HG03469 (cell line): ENCODE measurements around the gene AMDHD2.
A peak's percentile ranks its signal among the peaks of the same experiment; 100 is the strongest.
"Not testable (repeated sequence)": the region's sequence is repeated elsewhere in the genome, so short reads cannot be mapped to it uniquely, and the experiment has no call there.

Experiments used
- ATAC-seq: cut with Tn5 transposase; IDR thresholded peaks from one replicate; pipeline ENCODE4 v1.9.1; 2021; ENCODE audit warnings: mild to moderate bottlenecking, moderate library complexity, moderate number of reproducible peaks; ENCODE audit not compliant: unreplicated experiment

The AMDHD2 gene

GRCh38 chr16:2531696-2532493, 11.7 kb downstream of the AMDHD2 start:
- peak; percentile 72 for ATAC-seq

GRCh38 chr16:2532494-2533141, 12.4 kb downstream of the AMDHD2 start:
- ATAC-seq = no peak

GRCh38 chr16:2533142-2533755, 13.1 kb downstream of the AMDHD2 start:
- not testable (repeated sequence) for ATAC-seq

DNA sequence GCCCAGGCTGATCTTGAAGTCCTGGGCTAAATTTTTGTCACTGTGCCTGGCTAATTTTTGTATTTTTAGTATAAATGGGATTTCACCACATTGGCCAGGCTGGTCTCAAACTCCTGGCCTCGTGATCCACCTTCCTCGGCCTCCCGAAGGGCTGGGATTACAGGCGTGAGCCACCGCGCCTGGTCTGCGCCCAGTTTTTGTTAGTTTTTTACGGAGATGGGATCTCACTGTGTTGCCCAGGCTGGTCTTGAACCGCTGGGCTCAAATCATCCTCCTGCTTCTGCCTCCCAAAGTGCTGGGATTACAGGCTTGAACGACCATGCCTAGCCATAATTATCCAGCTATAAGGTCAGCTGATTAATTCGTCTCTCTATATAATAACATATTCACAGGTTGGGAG, 13.7 kb downstream of the AMDHD2 start:
- ATAC-seq = no peak

- not testable (repeated sequence) for ATAC-seq
Observed at GRCh38 chr16:2534335-2534734, 14.2 kb downstream of the AMDHD2 start.

DNA sequence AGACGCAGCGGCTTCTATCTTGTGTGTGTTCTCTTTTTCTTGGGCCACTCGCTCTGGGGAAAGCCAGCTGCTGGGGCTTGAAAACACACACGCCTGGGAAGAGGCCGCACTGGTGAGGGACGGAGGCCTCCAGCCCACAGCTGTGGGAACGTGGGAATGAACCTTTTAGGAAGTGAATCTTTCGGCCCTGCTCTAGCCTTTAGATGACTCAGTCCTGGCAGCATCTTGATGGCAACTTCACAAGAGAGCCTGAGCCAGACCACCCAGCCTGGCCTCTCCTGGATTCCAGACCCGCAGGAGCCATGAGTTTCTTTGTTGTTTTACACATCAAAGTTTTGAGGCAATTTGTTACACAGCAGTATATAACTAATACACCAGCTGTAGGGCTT, 15.4 kb downstream of the AMDHD2 start:
- ATAC-seq = no peak

- peak; percentile 41 for ATAC-seq
Observed at GRCh38 chr16:2537451-2538379, 17.5 kb downstream of the AMDHD2 start, which contains the start of gene PDPK1. Gene PDPK1, plus strand, starts transcription at chr16:2538021. Its CDS starts 92 bp downstream, at chr16:2538113.

GRCh38 chr16:2539192-2539844, 19.1 kb downstream of the AMDHD2 start:
- ATAC-seq = not testable (repeated sequence)

DNA sequence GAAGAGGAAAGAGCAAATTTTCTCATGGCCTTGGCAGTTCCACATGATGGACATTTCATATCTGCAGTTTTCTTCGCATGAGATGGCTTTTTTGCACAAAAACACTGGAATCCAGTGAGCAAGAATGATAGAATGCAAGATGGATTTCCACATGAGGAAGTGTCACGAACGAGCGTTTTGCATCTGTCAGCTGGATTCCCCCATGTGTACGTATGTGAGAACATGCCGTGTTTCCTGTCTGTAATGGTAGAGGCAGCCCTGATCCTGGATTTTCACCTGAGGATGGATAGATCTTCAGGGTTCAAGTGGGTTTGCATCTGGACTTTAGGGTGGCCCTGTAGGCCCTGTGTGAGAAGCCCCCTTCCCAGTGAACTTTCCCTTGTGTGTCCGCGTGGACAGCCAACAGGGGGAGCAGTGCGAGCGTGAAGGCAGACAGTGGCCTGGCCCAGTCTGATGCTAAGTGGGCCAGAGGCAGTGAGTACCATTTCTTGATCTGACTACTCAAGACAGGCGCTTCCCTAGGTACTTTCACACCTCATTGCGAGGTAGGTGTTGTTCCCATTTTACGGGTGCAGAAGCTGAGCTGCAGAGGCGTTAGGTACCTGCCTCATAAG, 19.8 kb downstream of the AMDHD2 start:
- ATAC-seq = not testable (repeated sequence)

- not testable (repeated sequence) for ATAC-seq
Observed at GRCh38 chr16:2540912-2541311, 20.7 kb downstream of the AMDHD2 start.

GRCh38 chr16:2541409-2541808, 21.2 kb downstream of the AMDHD2 start:
- ATAC-seq = not testable (repeated sequence)

- not testable (repeated sequence) for ATAC-seq
Observed at GRCh38 chr16:2543771-2544170, 23.6 kb downstream of the AMDHD2 start.

DNA sequence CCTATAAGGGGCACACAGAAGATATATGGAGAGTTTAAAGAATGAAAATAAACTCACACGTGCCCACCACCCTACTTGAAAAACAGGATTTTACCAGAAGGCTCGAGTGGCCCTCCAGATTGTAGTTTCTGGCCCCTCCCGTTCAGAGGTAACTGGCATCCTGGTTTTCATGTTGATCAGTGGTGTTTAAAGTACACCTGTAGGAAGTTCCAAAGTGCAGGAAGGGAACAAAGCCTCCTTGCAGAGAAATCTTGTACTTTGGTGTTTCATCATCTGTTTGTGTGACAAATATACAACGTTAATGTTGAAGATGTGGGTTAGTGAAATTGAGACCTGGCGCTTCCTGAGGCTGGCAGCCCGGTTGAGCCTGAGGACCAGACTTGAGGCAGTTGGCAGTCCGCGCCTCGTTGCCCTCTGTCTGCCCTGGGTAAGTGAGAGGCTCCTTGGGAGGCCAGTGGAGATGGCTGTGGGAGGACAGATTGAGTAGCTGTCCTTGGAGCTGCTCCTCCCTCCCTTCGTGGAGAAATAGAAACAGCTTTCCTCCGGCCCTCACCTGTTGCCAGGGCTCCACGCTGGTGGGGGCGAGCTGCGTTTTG, 30.2 kb downstream of the AMDHD2 start:
- ATAC-seq = not testable (repeated sequence)

DNA sequence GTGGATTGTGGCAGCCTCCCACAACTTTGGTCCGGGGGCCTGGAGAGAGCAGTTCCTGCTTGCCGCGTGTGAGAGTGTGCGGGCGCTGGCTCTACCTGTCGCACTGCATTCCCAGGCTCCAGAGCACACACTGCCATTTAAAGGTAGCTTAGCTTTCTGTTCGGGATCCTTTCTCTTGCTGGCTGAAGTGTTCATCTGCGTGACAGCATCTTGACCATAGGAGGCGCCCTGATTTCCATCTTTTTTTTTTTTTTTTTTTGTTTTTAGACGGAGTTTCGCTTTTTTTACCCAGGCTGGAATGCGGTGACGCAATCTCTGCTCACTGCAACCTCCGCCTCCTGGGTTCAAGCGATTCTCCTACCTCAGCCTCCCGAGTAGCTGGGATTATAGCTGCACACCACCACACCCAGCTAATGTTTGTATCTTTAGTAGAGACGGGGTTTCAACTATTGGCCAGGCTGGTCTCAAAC, 31.3 kb downstream of the AMDHD2 start:
- not testable (repeated sequence) for ATAC-seq

- not testable (repeated sequence) for ATAC-seq
Observed at GRCh38 chr16:2554709-2555425, 34.7 kb downstream of the AMDHD2 start.

GRCh38 chr16:2557150-2557549, 37.0 kb downstream of the AMDHD2 start:
- not testable (repeated sequence) for ATAC-seq

- not testable (repeated sequence) for ATAC-seq
Observed at GRCh38 chr16:2560131-2560797, 40.1 kb downstream of the AMDHD2 start.

- ATAC-seq = not testable (repeated sequence)
Observed at GRCh38 chr16:2560798-2561133, 40.6 kb downstream of the AMDHD2 start.
